ENCODE measurements around the gene NRG3. TPM values are rescaled to one million over a fixed set of nuclear protein-coding genes. Genes with fewer than 3 reads are reported as not detected.

NRG3 gene
- total and polyA plus RNA-seq, 2 of the 8 experiments (the other 6 are each of a cell fraction or from before 2014, with no cell fraction given) = 4.2 to 5.0 TPM

- Histone ChIP-seq H3K4ac (replicated peaks; ENCODE audit: insufficient read length, low read depth, low read length) (no peak overlapping the region), H3K9ac (replicated peaks in 1 of 4; ENCODE audit: extremely low read depth in 1 of 4, low read depth in 3 of 4, low read length in 3 of 4) (no peak overlapping the region), H3K18ac (ENCODE audit: extremely low read depth, low read length) (no peak overlapping the region), H2AFZ (ENCODE audit: low read length) (no peak overlapping the region), H2BK5ac (ENCODE audit: low read depth, low read length) (no peak overlapping the region), H2BK20ac (ENCODE audit: low read length) (no peak overlapping the region), H2AK5ac (ENCODE audit: low read depth, low read length) (no peak overlapping the region), H2BK120ac (replicated peaks; ENCODE audit: low read depth, low read length) (no peak overlapping the region), H2BK12ac (ENCODE audit: low read depth, low read length) (no peak overlapping the region), H4K5ac (ENCODE audit: insufficient read length, low read depth, low read length) (no peak overlapping the region), H3K23me2 (ENCODE audit: low read depth, low read length) (no peaks in the 10 kb centered on the region), H3K56ac (replicated peaks; ENCODE audit: insufficient read length, low read depth, low read length) (no peak overlapping the region), H3K14ac (ENCODE audit: insufficient read length) (no peak overlapping the region), H3K27me3 (replicated peaks in 1 of 4; ENCODE audit: control insufficient read depth in 3 of 4, extremely low read depth in 1 of 4, insufficient read depth in 3 of 4, low read length in 3 of 4) (no peaks in the 10 kb centered on the region), H4K20me1 (replicated peaks in 1 of 2; ENCODE audit: control insufficient read depth in 1 of 2, insufficient read depth in 2 of 2, low read length in 2 of 2) (no peaks in the 10 kb centered on the region), H3K4me2 (ENCODE audit: insufficient read depth in 1 of 2, low read depth in 2 of 2, low read length in 2 of 2) (no peak overlapping the region), H3K9me3 (ENCODE audit: insufficient read depth in 2 of 2, low read depth in 1 of 2, low read length in 1 of 2) (no peaks in the 10 kb centered on the region), H3K4me3 (ENCODE audit: extremely low read depth in 1 of 4, insufficient read depth in 2 of 4, low read depth in 3 of 4, low read length in 4 of 4) (no peak overlapping the region), H3K23ac (ENCODE audit: insufficient read length) (no peak overlapping the region), H3K36me3 (ENCODE audit: control insufficient read depth in 2 of 4, insufficient read depth in 4 of 4, low read length in 3 of 4) (no peaks in the 10 kb centered on the region), H3K27ac (ENCODE audit: low read depth, low read length) (no peak overlapping the region), H4K8ac (ENCODE audit: extremely low read depth, insufficient read depth, low read length) (no peak overlapping the region), H4K91ac (replicated peaks; ENCODE audit: insufficient read length, low read length) (no peak overlapping the region), H2BK15ac (ENCODE audit: low read length) (no peak overlapping the region), H3K79me1 (ENCODE audit: low read depth, low read length) (no peaks in the 10 kb centered on the region), H3K79me2 (ENCODE audit: control insufficient read depth in 1 of 2, insufficient read depth in 2 of 2, low read length in 2 of 2) (no peaks in the 10 kb centered on the region), H3K4me1 (replicated peaks in 1 of 4; ENCODE audit: control insufficient read depth in 3 of 4, insufficient read depth in 4 of 4, low read length in 3 of 4) (no peaks in the 10 kb centered on the region)
- no peak for TF ChIP-seq TBP (IDR thresholded peaks at IDR 0.05; ENCODE audit: low read depth, low read length)
- TF ChIP-seq GABPA (IDR thresholded peaks at IDR 0.05; ENCODE audit: borderline replicate concordance, insufficient read depth, low read length) = no peak
- no peak for TF ChIP-seq JUND (IDR thresholded peaks at IDR 0.05; ENCODE audit: low read length)
- no peak for TF ChIP-seq SIX5 (IDR thresholded peaks at IDR 0.05; ENCODE audit: low read depth, low read length)
- TF ChIP-seq CREB1 (IDR thresholded peaks at IDR 0.05) = no peak
- no peak for TF ChIP-seq CTCF (IDR thresholded peaks at IDR 0.05; ENCODE audit: control extremely low read depth in 1 of 3, insufficient read depth in 1 of 3, low read depth in 1 of 3, low read length in 3 of 3)
- no peak for TF ChIP-seq RAD21 (IDR thresholded peaks at IDR 0.05 in 1 of 2, conservative IDR thresholded peaks at IDR 0.05 in 1 of 2; ENCODE audit: low read depth in 2 of 2, low read length in 2 of 2)
- no peak for TF ChIP-seq MAX (IDR thresholded peaks at IDR 0.05)
- TF ChIP-seq POLR2A (IDR thresholded peaks at IDR 0.05; ENCODE audit: control extremely low read depth in 1 of 2, low read depth in 2 of 2, low read length in 2 of 2) = no peak
- no peak for TF ChIP-seq EP300 (IDR thresholded peaks at IDR 0.05; ENCODE audit: borderline replicate concordance in 1 of 2, low read depth in 2 of 2, low read length in 2 of 2)
- ChIA-PET POLR2A (ENCODE audit: partially characterized antibody) (no interaction called here), CTCF (ENCODE audit: partially characterized antibody) (interaction anchor here (1.0 to 7.7 kb wide), 8 partner anchors 13 to 228 kb away, joined by 3 to 56 read pairs (median 4); no protein-coding TSS in a partner anchor)
- FAIRE-seq = no peak
- no peak for DNase-seq (ENCODE audit: low read depth in 1 of 2, low spot score in 2 of 2)
- WGBS, 2 experiments (ENCODE audit: extremely low coverage in 1 of 2, insufficient coverage in 1 of 2, insufficient read length in 1 of 2, insufficient replicate concordance in 2 of 2, low coverage in 1 of 2, low lambda C conversion rate in 2 of 2, missing lambda C conversion rate in 1 of 2) = 91% methylated on average over 2 of the region's 2 CpGs; no CpG with 5 or more reads in 1 of the 2 experiments
Observed at GRCh38 chr10:82378146-82378545, 503.2 kb downstream of the NRG3 start.
